C1 segment of cervical spinal cord (tissue), 14 donors: ENCODE data around the gene ERCC4.

ENCODE experiments used
- DNase-seq, 14 donors: peaks; one replicate each; lab custom pipeline; 2025; lab: John Stamatoyannopoulos, UW

Gene ERCC4

GRCh38 chr16:13948086-13948485 lies 28.1 kb downstream of the ERCC4 start:
- DNase-seq: no peak

- DNase-seq: no peak
Observed at GRCh38 chr16:13950821-13951547, 31.0 kb downstream of the ERCC4 start.

- DNase-seq: no peak
Observed at GRCh38 chr16:13951611-13952010, 31.7 kb downstream of the ERCC4 start.

GRCh38 chr16:13953501-13953900 lies 33.5 kb downstream of the ERCC4 start:
- DNase-seq: no peak

- no peak for DNase-seq
Observed at GRCh38 chr16:13956635-13957196, 36.8 kb downstream of the ERCC4 start.

- peak in 5 of 14 donors; percentile 11 to 61 (median 28) for DNase-seq
Observed at GRCh38 chr16:13957197-13958078, 37.5 kb downstream of the ERCC4 start.

- DNase-seq: no peak
Observed at GRCh38 chr16:13958474-13958873, 38.5 kb downstream of the ERCC4 start.

GRCh38 chr16:13959626-13960025 lies 39.7 kb downstream of the ERCC4 start:
- no peak for DNase-seq

- DNase-seq: no peak
Observed at GRCh38 chr16:13961099-13961811, 41.3 kb downstream of the ERCC4 start.

GRCh38 chr16:13962232-13962631 lies 42.3 kb downstream of the ERCC4 start:
- no peak for DNase-seq

GRCh38 chr16:13968835-13969234 lies 48.9 kb downstream of the ERCC4 start:
- DNase-seq: no peak

GRCh38 chr16:13969711-13970110 lies 49.8 kb downstream of the ERCC4 start:
- DNase-seq: no peak

- no peak for DNase-seq
Observed at GRCh38 chr16:13970708-13971422, 50.9 kb downstream of the ERCC4 start.

- DNase-seq: no peak
Observed at GRCh38 chr16:13973321-13974023, 53.5 kb downstream of the ERCC4 start.

GRCh38 chr16:13977177-13977576 lies 57.2 kb downstream of the ERCC4 start:
- no peak for DNase-seq

GRCh38 chr16:13982451-13982850 lies 62.5 kb downstream of the ERCC4 start:
- no peak for DNase-seq

- no peak for DNase-seq
Observed at GRCh38 chr16:13983625-13984024, 63.7 kb downstream of the ERCC4 start.

- DNase-seq: no peak
Observed at GRCh38 chr16:13984794-13985193, 64.8 kb downstream of the ERCC4 start.

- DNase-seq: no peak
Observed at GRCh38 chr16:13988038-13988437, 68.1 kb downstream of the ERCC4 start.

- DNase-seq: no peak
Observed at GRCh38 chr16:13992322-13992721, 72.4 kb downstream of the ERCC4 start.

- no peak for DNase-seq
Observed at GRCh38 chr16:13992976-13993375, 73.0 kb downstream of the ERCC4 start.
